Right cardiac atrium (tissue), 5 donors: Measurements from ENCODE around the gene FOXO3. TPM values are rescaled to one million over a fixed set of nuclear protein-coding genes. Genes with fewer than 3 reads are reported as not detected.
A peak's percentile ranks its signal among the peaks of the same experiment; 100 is the strongest.

ENCODE experiments used
- ATAC-seq, 2 donors: fragments of 200-7000 bp; cut with Tn5 transposase; one replicate each; pipeline versions ENCODE4 v1.8.0 to v1.9.1; 2020; ENCODE audit warnings: moderate library complexity in 2 of 2, mild to moderate bottlenecking in 1 of 2
- DNase-seq, 3 donors: peaks; one replicate each; pipeline ENCODE4 v3.0.0-alpha.2; 2020
- H3K27ac ChIP-seq: one replicate; pipeline ENCODE4 v1.5.1; 2013; ENCODE audit warnings: mild to moderate bottlenecking, low read length, control low read depth, moderate library complexity
- H3K27me3 ChIP-seq: one replicate; pipeline ENCODE4 v1.6.1; 2013; ENCODE audit not compliant: control insufficient read depth, insufficient read depth
- H3K4me1 ChIP-seq: one replicate; pipeline ENCODE4 v1.6.1; 2013; ENCODE audit warnings: low read length; ENCODE audit not compliant: control insufficient read depth, insufficient read depth
- H3K4me3 ChIP-seq: one replicate; pipeline ENCODE4 v1.5.1; 2013; ENCODE audit warnings: low read length, control low read depth
- H3K9me3 ChIP-seq: one replicate; pipeline ENCODE4 v1.6.1; 2013; ENCODE audit warnings: low read length; ENCODE audit not compliant: control insufficient read depth
- WGBS: extraction: QIAGEN DNeasy Blood & Tissue Kit; methylation state at CpG from one replicate; pipeline ENCODE4 v1.1.7; 2013; 5-methylcytosine and 5-hydroxymethylcytosine counted together
- intact Hi-C, 4 donors: fragments of 100-400 bp; cut with DNase I; formaldehyde crosslinking; loops; one replicate each; pipeline versions ENCODE4 v1.11.0 to v1.14.0; 2022 to 2023
- polyA plus RNA-seq: library from polyadenylated mRNA; stranded (reverse); fragments of 200-250 nt; gene quantifications from one replicate; pipeline ENCODE4 v1.2.3, GENCODE V29; 2013
- total RNA-seq, 4 donors: library from RNA; stranded (reverse); fragmentation: NEBNext Ultra II Directional; extraction: Animal tissue kit (Norgen Biotek cat#: 25700); gene quantifications; one replicate each; pipeline ENCODE4 v1.2.1, GENCODE V29; 2021
- donor health status: healthy with polysubstance abuse.
- donor health status: DM: no; HTN: yes; CAD: no.
- donor health status: DM: no; HTN: no; CAD: no.
- donor health status: DM: no; HTN: yes; CAD: no; lungs with severe emphysema.
- donor health status: DM: yes; HTN: yes; CAD: no.

FOXO3 gene
- total and polyA plus RNA-seq, 5 donors: 16.4 to 50.0 (median 38.5) TPM

- WGBS: 86% methylated on average over 6 of the region's 6 CpGs
- Histone ChIP-seq H3K4me3 (no peak overlapping the region), H3K9me3 (no peaks in the 10 kb centered on the region), H3K27me3 (no peaks in the 10 kb centered on the region), H3K4me1 (peaks cover 20% of the 10 kb centered on the region), H3K27ac (peak overlapping the region; percentile 4)
- intact Hi-C loops: no loop called here
- no peak for ATAC-seq
- no peak for DNase-seq
Measured at GRCh38 chr6:108686896-108687295, 126.2 kb downstream of the FOXO3 start.

GRCh38 chr6:108687921-108688320, 127.2 kb downstream of the FOXO3 start:
- Histone ChIP-seq H3K4me3 (no peak overlapping the region), H3K27ac (no peak overlapping the region), H3K27me3 (no peaks in the 10 kb centered on the region), H3K9me3 (no peaks in the 10 kb centered on the region), H3K4me1 (peaks cover 20% of the 10 kb centered on the region)
- DNase-seq (no peak), ATAC-seq (no peak)
- WGBS: 73% methylated on average over 1 of the region's 1 CpG
- intact Hi-C loops: no loop called here

GRCh38 chr6:108689272-108690161, 128.8 kb downstream of the FOXO3 start:
- H3K4me1 ChIP-seq: peaks cover 20% of the 10 kb centered on the region
- intact Hi-C loops: no loop called here

GRCh38 chr6:108690326-108691049, 129.8 kb downstream of the FOXO3 start:
- H3K4me1 ChIP-seq: peaks cover 16% of the 10 kb centered on the region
- intact Hi-C loops: no loop called here

More at GRCh38 chr6:108689272-108690161, 128.8 kb downstream of the FOXO3 start:
- Histone ChIP-seq H3K9me3 (no peaks in the 10 kb centered on the region), H3K4me3 (no peak overlapping the region), H3K27ac (peak overlapping the region; percentile 62), H3K27me3 (no peaks in the 10 kb centered on the region)
- ATAC-seq: peak; percentile 93
- 56% methylated on average over 15 of the region's 15 CpGs for WGBS
- peak; percentile 86 to 93 (median 92) for DNase-seq

DNA sequence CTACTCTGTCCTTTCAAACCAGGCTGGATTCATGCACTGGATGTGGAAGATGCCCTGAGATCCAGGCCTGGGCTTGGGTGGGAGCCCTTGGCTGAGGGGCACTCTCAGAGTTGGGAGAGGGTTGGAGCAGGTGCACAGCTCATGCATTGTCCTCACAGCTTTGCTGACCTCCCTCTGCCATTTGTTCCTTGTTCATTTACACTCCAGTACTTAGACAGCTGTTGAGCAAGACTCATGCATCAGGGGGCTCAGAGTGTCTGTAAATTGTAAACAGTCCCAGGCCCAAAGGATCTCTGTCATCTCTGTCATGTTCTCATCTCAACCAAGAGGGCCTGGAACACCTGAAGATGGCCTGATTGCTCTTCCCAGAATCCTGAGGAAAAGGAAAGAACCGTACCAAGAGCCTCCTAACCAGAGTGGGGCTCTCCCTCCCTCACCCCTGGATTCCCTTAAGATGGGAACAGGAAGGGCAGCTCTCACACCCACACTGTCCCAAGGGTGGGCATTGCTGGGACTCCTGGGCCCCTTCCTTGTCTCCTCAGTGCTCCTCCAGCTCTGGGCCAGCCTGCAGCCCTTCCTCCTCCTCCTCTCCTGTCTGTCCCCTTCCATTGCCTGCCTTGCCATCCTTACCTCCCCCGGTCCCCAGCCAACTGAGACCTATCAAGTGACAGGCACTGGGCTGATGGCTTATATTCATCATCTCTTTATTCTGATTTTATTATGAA, 132.9 kb downstream of the FOXO3 start:
- Histone ChIP-seq H3K4me3 (no peak overlapping the region), H3K27ac (no peak overlapping the region), H3K27me3 (no peaks in the 10 kb centered on the region), H3K4me1 (peaks cover 11% of the 10 kb centered on the region), H3K9me3 (no peaks in the 10 kb centered on the region)
- no peak for DNase-seq
- WGBS: 92% methylated on average over 2 of the region's 2 CpGs
- ATAC-seq: no peak
- intact Hi-C loops: no loop called here

More at GRCh38 chr6:108690326-108691049, 129.8 kb downstream of the FOXO3 start:
- H3K27ac ChIP-seq: no peak overlapping the region
- no peak for DNase-seq
- H3K9me3 ChIP-seq: no peaks in the 10 kb centered on the region
- 84% methylated on average over 6 of the region's 6 CpGs for WGBS
- H3K27me3 ChIP-seq: no peaks in the 10 kb centered on the region
- H3K4me3 ChIP-seq: no peak overlapping the region
- ATAC-seq: no peak

DNA sequence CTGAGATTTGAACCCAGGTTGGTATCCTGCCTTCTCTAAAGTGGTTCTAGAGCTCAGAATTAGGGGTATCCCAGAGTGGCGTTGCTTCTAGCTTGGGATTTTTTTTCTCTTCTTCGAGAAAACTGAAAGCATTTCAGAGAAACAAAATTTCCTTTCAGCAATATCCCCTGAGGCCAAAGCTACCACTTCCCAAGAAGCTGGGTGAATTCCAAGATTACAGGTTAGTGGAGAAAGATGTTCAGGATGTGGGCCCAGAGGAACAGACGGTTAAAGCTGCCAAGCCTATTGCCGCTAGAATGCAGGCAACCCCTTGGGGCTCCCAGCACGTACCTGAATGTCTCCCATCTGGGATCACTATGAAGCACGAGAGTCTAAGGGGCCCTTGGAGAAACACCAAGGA, 134.1 kb downstream of the FOXO3 start:
- Histone ChIP-seq H3K9me3 (no peaks in the 10 kb centered on the region), H3K27me3 (no peaks in the 10 kb centered on the region), H3K4me1 (peaks cover 12% of the 10 kb centered on the region), H3K27ac (no peak overlapping the region), H3K4me3 (no peak overlapping the region)
- 68% methylated on average over 6 of the region's 6 CpGs for WGBS
- ATAC-seq (no peak), DNase-seq (no peak)
- intact Hi-C loops: no loop called here

- DNase-seq: peak; percentile 56 to 83 (median 75)
- Histone ChIP-seq H3K9me3 (no peaks in the 10 kb centered on the region), H3K4me1 (peaks cover 9% of the 10 kb centered on the region), H3K4me3 (no peak overlapping the region), H3K27me3 (no peaks in the 10 kb centered on the region), H3K27ac (peak overlapping the region; percentile 15)
- WGBS: 64% methylated on average over 15 of the region's 15 CpGs
- peak; percentile 43 to 62 for ATAC-seq
- intact Hi-C loops: no loop called here
Measured at GRCh38 chr6:108697561-108698161, 136.9 kb downstream of the FOXO3 start.

GRCh38 chr6:108698593-108699289, 138.0 kb downstream of the FOXO3 start:
- intact Hi-C loops: no loop called here
- H3K9me3 ChIP-seq: no peaks in the 10 kb centered on the region
- H3K27me3 ChIP-seq: no peaks in the 10 kb centered on the region
- H3K4me1 ChIP-seq: peaks cover 9% of the 10 kb centered on the region
- ATAC-seq: no peak
- peak overlapping the region; percentile 51 for H3K27ac ChIP-seq
- no peak overlapping the region for H3K4me3 ChIP-seq
- 91% methylated on average over 11 of the region's 11 CpGs for WGBS
- DNase-seq: no peak

- WGBS: 42% methylated on average over 17 of the region's 17 CpGs
- Histone ChIP-seq H3K27me3 (no peaks in the 10 kb centered on the region), H3K4me3 (no peak overlapping the region), H3K9me3 (no peaks in the 10 kb centered on the region), H3K4me1 (peaks cover 9% of the 10 kb centered on the region), H3K27ac (peak overlapping the region; percentile 51)
- intact Hi-C loops: no loop called here
- DNase-seq (peak; percentile 60 to 81 (median 72)), ATAC-seq (peak; percentile 68 to 70)
Measured at GRCh38 chr6:108699290-108700041, 138.7 kb downstream of the FOXO3 start.
